ENCODE results near the gene CRHR1. TPM values are rescaled to one million over a fixed set of nuclear protein-coding genes. Genes with fewer than 3 reads are reported as not detected.

Gene CRHR1
- total and polyA plus RNA-seq, 7 donors: 0.09 to 0.30 TPM; not detected in 5

GRCh38 chr17:45820052-45820780 lies 36.1 kb downstream of the CRHR1 start:
- Histone ChIP-seq H3K36me3 (ENCODE audit: insufficient read depth in 1 of 2, low read depth in 1 of 2) (no peaks in the 10 kb centered on the region), H3K4me1 (no peaks in the 10 kb centered on the region), H3K27me3 (ENCODE audit: insufficient read depth in 3 of 3, low read length in 2 of 3) (peaks cover 0 to 3% (median 0%) of the 10 kb centered on the region in 3 donors), H3K9me3 (no peaks in the 10 kb centered on the region), H3K4me3 (no peak overlapping the region), H3K27ac (no peak overlapping the region)
- no peak for TF ChIP-seq CTCF (IDR thresholded peaks at IDR 0.05)
- intact Hi-C loops (cut with DNase I): no loop called here
- no peak for DNase-seq
- peak in 3 of 4 donors; percentile 53 to 67 (median 61) for ATAC-seq
- 39 to 51% (median 50%) methylated on average over 5 to 6 of the region's 6 CpGs for WGBS, 3 donors

- no peaks in the 10 kb centered on the region for H3K4me1 ChIP-seq
- WGBS, 3 donors: 89 to 96% (median 92%) methylated on average over 9 of the region's 9 CpGs
- ATAC-seq: no peak
- no peak for TF ChIP-seq CTCF (IDR thresholded peaks at IDR 0.05)
- H3K9me3 ChIP-seq: no peaks in the 10 kb centered on the region
- H3K27me3 ChIP-seq (ENCODE audit: insufficient read depth in 3 of 3, low read length in 2 of 3): peaks cover 0 to 3% (median 0%) of the 10 kb centered on the region in 3 donors
- intact Hi-C loops (cut with DNase I): no loop called here
- H3K36me3 ChIP-seq (ENCODE audit: insufficient read depth in 1 of 2, low read depth in 1 of 2): no peaks in the 10 kb centered on the region
- no peak overlapping the region for H3K27ac ChIP-seq
- no peak for DNase-seq
- no peak overlapping the region for H3K4me3 ChIP-seq
These were observed 37.0 kb downstream of the CRHR1 start for GRCh38 chr17:45821147-45821546.

- ATAC-seq: no peak
- H3K9me3 ChIP-seq: no peaks in the 10 kb centered on the region
- WGBS, 3 donors: 80 to 86% (median 82%) methylated on average over 10 of the region's 10 CpGs
- TF ChIP-seq CTCF (IDR thresholded peaks at IDR 0.05): no peak
- intact Hi-C loops (cut with DNase I): no loop called here
- DNase-seq: no peak
- peaks cover 0 to 3% (median 0%) of the 10 kb centered on the region in 3 donors for H3K27me3 ChIP-seq (ENCODE audit: insufficient read depth in 3 of 3, low read length in 2 of 3)
- H3K4me1 ChIP-seq: no peaks in the 10 kb centered on the region
- H3K27ac ChIP-seq: no peak overlapping the region
- H3K36me3 ChIP-seq (ENCODE audit: insufficient read depth in 1 of 2, low read depth in 1 of 2): no peaks in the 10 kb centered on the region
- H3K4me3 ChIP-seq: no peak overlapping the region
These were observed 39.5 kb downstream of the CRHR1 start for GRCh38 chr17:45823598-45823997.

- ATAC-seq (no peak), DNase-seq (no peak)
- TF ChIP-seq CTCF (IDR thresholded peaks at IDR 0.05): no peak
- no peaks in the 10 kb centered on the region for H3K9me3 ChIP-seq
- H3K36me3 ChIP-seq (ENCODE audit: insufficient read depth in 1 of 2, low read depth in 1 of 2): no peaks in the 10 kb centered on the region
- intact Hi-C loops (cut with DNase I): no loop called here
- H3K4me3 ChIP-seq: no peak overlapping the region
- WGBS, 3 donors: 73 to 81% (median 79%) methylated on average over 7 of the region's 7 CpGs
- peaks cover 0 to 3% (median 0%) of the 10 kb centered on the region in 3 donors for H3K27me3 ChIP-seq (ENCODE audit: insufficient read depth in 3 of 3, low read length in 2 of 3)
- H3K27ac ChIP-seq: no peak overlapping the region
- no peaks in the 10 kb centered on the region for H3K4me1 ChIP-seq
These were observed 40.4 kb downstream of the CRHR1 start for GRCh38 chr17:45824475-45824874.

Measured in psoas muscle (tissue), 8 donors.